Measurements from ENCODE around the gene ARHGAP40.

Gene ARHGAP40

GRCh38 chr20:38629979-38630378, 28.4 kb downstream of the ARHGAP40 start:
- no peak for DNase-seq (ENCODE audit: low read depth)
- no peak overlapping the region for H3K4me3 ChIP-seq (ENCODE audit: low read length)
- no peak for TF ChIP-seq CTCF (conservative IDR thresholded peaks at IDR 0.05; ENCODE audit: low read length)

- no peak for DNase-seq (ENCODE audit: low read depth)
- H3K4me3 ChIP-seq (ENCODE audit: low read length), result no peak overlapping the region
- no peak for TF ChIP-seq CTCF (conservative IDR thresholded peaks at IDR 0.05; ENCODE audit: low read length)
These were observed 29.1 kb downstream of the ARHGAP40 start for GRCh38 chr20:38630727-38631126.

GRCh38 chr20:38631155-38632022, 29.8 kb downstream of the ARHGAP40 start:
- no peak for DNase-seq (ENCODE audit: low read depth)
- H3K4me3 ChIP-seq (ENCODE audit: low read length), result no peak overlapping the region
- TF ChIP-seq CTCF (conservative IDR thresholded peaks at IDR 0.05; ENCODE audit: low read length), result no peak

- peak; percentile 21 for DNase-seq (ENCODE audit: low read depth)
- TF ChIP-seq CTCF (conservative IDR thresholded peaks at IDR 0.05; ENCODE audit: low read length), result peak; percentile 85
- H3K4me3 ChIP-seq (ENCODE audit: low read length), result no peak overlapping the region
These were observed 32.0 kb downstream of the ARHGAP40 start for GRCh38 chr20:38633577-38634093.

- H3K4me3 ChIP-seq (ENCODE audit: low read length), result no peak overlapping the region
- TF ChIP-seq CTCF (conservative IDR thresholded peaks at IDR 0.05; ENCODE audit: low read length), result no peak
- peak; percentile 18 for DNase-seq (ENCODE audit: low read depth)
These were observed 34.2 kb downstream of the ARHGAP40 start for GRCh38 chr20:38635721-38636288.

GRCh38 chr20:38640521-38640920, 38.9 kb downstream of the ARHGAP40 start:
- no peak for TF ChIP-seq CTCF (conservative IDR thresholded peaks at IDR 0.05; ENCODE audit: low read length)
- no peak overlapping the region for H3K4me3 ChIP-seq (ENCODE audit: low read length)
- no peak for DNase-seq (ENCODE audit: low read depth)

GRCh38 chr20:38642498-38642897, 40.9 kb downstream of the ARHGAP40 start:
- no peak for DNase-seq (ENCODE audit: low read depth)
- no peak overlapping the region for H3K4me3 ChIP-seq (ENCODE audit: low read length)
- no peak for TF ChIP-seq CTCF (conservative IDR thresholded peaks at IDR 0.05; ENCODE audit: low read length)
